ENCODE data around the gene POLR2F. TPM values are rescaled to one million over a fixed set of nuclear protein-coding genes. Genes with fewer than 3 reads are reported as not detected.

POLR2F gene
- total RNA-seq, 1 experiment from 2014 or later: 138 TPM

GRCh38 chr22:38017939-38018885 lies 64.7 kb downstream of the POLR2F start (continued):
- TF ChIP-seq E2F1 (CRISPR knock-in tag; IDR thresholded peaks at IDR 0.05): no peak
- TF ChIP-seq E2F4 (CRISPR knock-in tag; IDR thresholded peaks at IDR 0.05; ENCODE audit: borderline replicate concordance, low read depth): no peak
- TF ChIP-seq ZNF121 (CRISPR knock-in tag; IDR thresholded peaks at IDR 0.05): no peak

Small RNA genes within 50 kb of the gene (microRNA-seq; reads per million reads assigned to microRNA genes)
- gene MIR4534 (ENCODE audit: borderline number of aligned reads) (not detected), gene MIR6820 (ENCODE audit: borderline number of aligned reads) (5.2 reads per million, percentile 14 among the genes with 10 or more reads in this experiment)

Other genes with a start within 250 kb of the POLR2F start
- 33.0 to 36.4 TPM (median 36.3 TPM) in 3 replicates for gene GCAT, start 145.8 kb upstream of the POLR2F start, total RNA-seq (2021)
- gene GALR3, start 130.3 kb upstream of the POLR2F start, total RNA-seq (2021): 0.69 to 0.89 TPM (median 0.79 TPM) in 3 replicates
- 17.1 to 19.1 TPM (median 17.9 TPM) in 3 replicates for gene ANKRD54, start 109.4 kb upstream of the POLR2F start, total RNA-seq (2021)
- gene EIF3L, start 104.3 kb upstream of the POLR2F start, total RNA-seq (2021): 611 to 645 TPM (median 645 TPM) in 3 replicates
- gene MICALL1, start 47.4 kb upstream of the POLR2F start, total RNA-seq (2021): 34.1 to 47.2 TPM (median 38.6 TPM) in 3 replicates
- gene C22orf23, start 98 bp upstream of the POLR2F start, total RNA-seq (2021): 0.16 to 0.96 TPM (median 0.72 TPM) in 3 replicates
- gene SOX10, start 30.9 kb downstream of the POLR2F start, total RNA-seq (2021): 2.7 to 3.6 TPM (median 3.0 TPM) in 3 replicates
- gene PICK1, start 103.7 kb downstream of the POLR2F start, total RNA-seq (2021): 28.1 to 33.4 TPM (median 28.2 TPM) in 3 replicates
- 0.53 to 0.98 TPM (median 0.57 TPM) in 3 replicates for gene SLC16A8, start 130.5 kb downstream of the POLR2F start, total RNA-seq (2021)
- gene BAIAP2L2, start 157.0 kb downstream of the POLR2F start, total RNA-seq (2021): 3.0 to 5.7 TPM (median 4.9 TPM) in 3 replicates
- gene PLA2G6, start 228.1 kb downstream of the POLR2F start, total RNA-seq (2021): 29.9 to 44.1 TPM (median 37.6 TPM) in 3 replicates
- 4.6 to 6.1 TPM (median 5.7 TPM) in 3 replicates for gene MAFF, start 248.3 kb downstream of the POLR2F start, total RNA-seq (2021)

All from WTC11 (cell line).